ENCODE results near the gene IGFL3. TPM values are rescaled to one million over a fixed set of nuclear protein-coding genes. Genes with fewer than 3 reads are reported as not detected.

IGFL3 gene
- total RNA-seq, 6 experiments from 2014 or later, result not detected

DNA sequence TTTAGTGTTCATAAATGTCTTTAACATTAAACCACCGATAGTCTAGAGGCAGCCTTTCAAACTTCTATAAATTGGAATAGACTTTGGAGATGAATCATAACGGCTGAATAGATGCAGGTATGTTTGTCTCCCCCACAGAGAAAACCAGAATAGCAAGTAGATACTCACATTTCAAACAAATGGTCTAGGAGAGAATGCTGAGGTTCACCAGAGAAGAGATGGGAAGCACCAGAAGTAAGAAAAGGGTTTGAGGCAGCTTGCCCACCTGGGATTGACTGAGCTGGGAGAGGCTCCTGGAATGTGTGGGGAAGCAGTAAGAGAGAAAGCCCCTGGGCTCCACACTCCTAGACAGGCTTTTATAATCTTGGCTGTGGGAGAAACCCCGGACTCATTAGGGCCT lies 6.4 kb downstream of the IGFL3 start:
- no peak for ATAC-seq
- Histone ChIP-seq H3K27ac (no peak overlapping the region), H3K4me3 (no peak overlapping the region), H3K4me1 (no peaks in the 10 kb centered on the region), H3K36me3 (no peaks in the 10 kb centered on the region), H3K9me3 (no peaks in the 10 kb centered on the region), H3K27me3 (peaks cover 0 to 3% of the 10 kb centered on the region in 2 donors)
- 64% methylated on average over 2 of the region's 3 CpGs for WGBS (ENCODE audit: insufficient coverage, low coverage, low lambda C conversion rate, missing lambda C conversion rate)
- no peak for TF ChIP-seq POLR2A (IDR thresholded peaks at IDR 0.05)
- TF ChIP-seq, protein P1, sequence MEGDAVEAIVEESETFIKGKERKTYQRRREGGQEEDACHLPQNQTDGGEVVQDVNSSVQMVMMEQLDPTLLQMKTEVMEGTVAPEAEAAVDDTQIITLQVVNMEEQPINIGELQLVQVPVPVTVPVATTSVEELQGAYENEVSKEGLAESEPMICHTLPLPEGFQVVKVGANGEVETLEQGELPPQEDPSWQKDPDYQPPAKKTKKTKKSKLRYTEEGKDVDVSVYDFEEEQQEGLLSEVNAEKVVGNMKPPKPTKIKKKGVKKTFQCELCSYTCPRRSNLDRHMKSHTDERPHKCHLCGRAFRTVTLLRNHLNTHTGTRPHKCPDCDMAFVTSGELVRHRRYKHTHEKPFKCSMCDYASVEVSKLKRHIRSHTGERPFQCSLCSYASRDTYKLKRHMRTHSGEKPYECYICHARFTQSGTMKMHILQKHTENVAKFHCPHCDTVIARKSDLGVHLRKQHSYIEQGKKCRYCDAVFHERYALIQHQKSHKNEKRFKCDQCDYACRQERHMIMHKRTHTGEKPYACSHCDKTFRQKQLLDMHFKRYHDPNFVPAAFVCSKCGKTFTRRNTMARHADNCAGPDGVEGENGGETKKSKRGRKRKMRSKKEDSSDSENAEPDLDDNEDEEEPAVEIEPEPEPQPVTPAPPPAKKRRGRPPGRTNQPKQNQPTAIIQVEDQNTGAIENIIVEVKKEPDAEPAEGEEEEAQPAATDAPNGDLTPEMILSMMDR (IDR thresholded peaks at IDR 0.05), result no peak
- intact Hi-C loops (cut with DNase I), result no loop called here
- DNase-seq, result no peak

DNA sequence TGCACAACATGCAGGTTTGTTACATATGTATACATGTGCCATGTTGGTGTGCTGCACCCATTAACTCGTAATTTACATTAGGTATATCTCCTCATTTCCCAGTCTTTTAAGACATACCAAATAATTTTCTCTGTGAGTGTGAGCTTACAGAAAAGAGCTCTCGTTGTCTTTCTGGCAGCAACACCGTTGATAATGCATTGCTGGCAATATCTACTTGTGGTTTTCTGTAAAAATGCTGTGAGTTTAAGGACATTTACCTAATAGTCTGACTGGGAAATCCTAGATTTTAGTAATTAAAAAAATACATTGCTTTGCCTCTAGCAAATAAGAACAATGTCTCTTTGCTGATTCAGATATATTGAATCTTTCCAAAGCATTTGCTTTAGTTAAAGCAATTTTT lies 8.4 kb downstream of the IGFL3 start:
- Histone ChIP-seq H3K27me3 (peaks cover 0 to 3% of the 10 kb centered on the region in 2 donors), H3K4me3 (no peak overlapping the region), H3K4me1 (no peaks in the 10 kb centered on the region), H3K9me3 (no peaks in the 10 kb centered on the region), H3K27ac (no peak overlapping the region), H3K36me3 (no peaks in the 10 kb centered on the region)
- ATAC-seq (no peak), DNase-seq (no peak)
- intact Hi-C loops (cut with DNase I), result no loop called here
- no peak for TF ChIP-seq POLR2A (IDR thresholded peaks at IDR 0.05)
- TF ChIP-seq, protein P1 (IDR thresholded peaks at IDR 0.05), result no peak
- WGBS (ENCODE audit: insufficient coverage, low coverage, low lambda C conversion rate, missing lambda C conversion rate), result 56% methylated on average over 3 of the region's 3 CpGs

DNA sequence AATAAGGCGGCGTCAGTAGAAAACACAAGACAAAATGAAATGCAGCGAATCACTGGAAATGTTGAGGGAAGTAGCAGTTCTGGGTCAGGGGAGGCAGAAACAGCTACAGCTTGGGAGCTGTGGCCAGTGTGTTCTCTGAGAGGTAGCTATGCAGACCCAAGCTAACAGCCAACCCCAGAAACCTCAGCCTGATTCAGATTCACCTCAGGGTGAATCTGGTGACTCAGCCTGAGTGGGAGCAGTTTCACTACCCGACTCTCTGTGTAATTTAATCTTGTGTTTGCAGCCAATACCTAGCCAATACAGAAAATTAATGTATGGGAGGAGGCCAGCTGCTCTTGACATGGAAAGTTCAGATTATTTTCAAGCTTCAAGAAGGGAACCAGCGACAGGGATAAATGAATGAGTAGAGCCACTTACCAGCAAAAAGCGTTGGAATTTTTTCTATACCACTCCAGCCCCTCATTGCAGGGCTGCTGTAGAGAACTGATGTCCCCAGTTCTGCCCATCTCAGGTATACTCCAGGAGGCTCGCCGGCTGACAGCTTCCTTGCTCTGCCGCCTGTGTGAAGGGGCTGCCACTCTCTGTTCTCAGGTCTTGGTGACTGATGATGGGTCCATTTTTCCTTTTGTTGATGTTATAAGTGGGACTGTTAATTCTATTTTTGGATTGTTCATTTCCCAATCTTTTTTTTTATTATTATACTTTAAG lies 8.9 kb downstream of the IGFL3 start:
- WGBS (ENCODE audit: insufficient coverage, low coverage, low lambda C conversion rate, missing lambda C conversion rate), result 64% methylated on average over 6 of the region's 9 CpGs
- H3K4me3 ChIP-seq, result no peak overlapping the region
- ATAC-seq (no peak), DNase-seq (no peak)
- TF ChIP-seq POLR2A (IDR thresholded peaks at IDR 0.05), result no peak
- TF ChIP-seq, protein P1 (IDR thresholded peaks at IDR 0.05), result no peak
- H3K36me3 ChIP-seq, result no peaks in the 10 kb centered on the region
- no peak overlapping the region for H3K27ac ChIP-seq
- H3K27me3 ChIP-seq, result peaks cover 0 to 2% of the 10 kb centered on the region in 2 donors
- no peaks in the 10 kb centered on the region for H3K9me3 ChIP-seq
- intact Hi-C loops (cut with DNase I), result no loop called here
- no peaks in the 10 kb centered on the region for H3K4me1 ChIP-seq

- H3K36me3 ChIP-seq, result no peaks in the 10 kb centered on the region
- TF ChIP-seq, protein P1 (IDR thresholded peaks at IDR 0.05), result no peak
- TF ChIP-seq POLR2A (IDR thresholded peaks at IDR 0.05), result no peak
- no peaks in the 10 kb centered on the region for H3K9me3 ChIP-seq
- no peak for ATAC-seq
- no peak overlapping the region for H3K4me3 ChIP-seq
- no peaks in the 10 kb centered on the region for H3K4me1 ChIP-seq
- WGBS (ENCODE audit: insufficient coverage, low coverage, low lambda C conversion rate, missing lambda C conversion rate), result 0% methylated on average over 1 of the region's 1 CpG
- DNase-seq, result no peak
- H3K27me3 ChIP-seq, result no peaks in the 10 kb centered on the region
- H3K27ac ChIP-seq, result no peak overlapping the region
- intact Hi-C loops (cut with DNase I), result no loop called here
Measured at GRCh38 chr19:46113726-46114125, 10.8 kb downstream of the IGFL3 start.

Measured in right lobe of liver (tissue), 6 donors.